Keratinocyte (primary cell): ENCODE results near the gene SRRT. TPM values are rescaled to one million over a fixed set of nuclear protein-coding genes. Genes with fewer than 3 reads are reported as not detected.

Source experiments
- DNase-seq: peaks from one replicate; pipeline ENCODE4 v3.0.0-alpha.2; 2011; ENCODE audit warnings: low read depth, missing footprints, low spot score
- FAIRE-seq: peaks from 2 replicates; lab custom pipeline; 2011; peaks lifted over from hg19 to GRCh38; lab: Jason Lieb, UNC
- H2AFZ ChIP-seq: 2 replicates; pipeline ENCODE4 v1.6.0; 2012; ENCODE audit warnings: low read length, control low read depth, inconsistent platforms; ENCODE audit not compliant: control insufficient read depth
- H3K27ac ChIP-seq: 2 replicates; pipeline ENCODE4 v1.5.1; 2011; ENCODE audit warnings: low read length; ENCODE audit not compliant: control insufficient read depth, insufficient read depth
- H3K27me3 ChIP-seq: 3 replicates; pipeline ENCODE4 v1.6.0; 2011; ENCODE audit warnings: low read length; ENCODE audit not compliant: control insufficient read depth, insufficient read depth; ENCODE audit errors: extremely low read depth
- H3K36me3 ChIP-seq, 2 experiments: 2 replicates in 1 of 2; 3 replicates in 1 of 2; pipeline ENCODE4 v1.5.1; 2011; ENCODE audit warnings: low read length in 2 of 2, mild to moderate bottlenecking in 1 of 2; ENCODE audit not compliant: control insufficient read depth in 2 of 2, insufficient read depth in 2 of 2; ENCODE audit errors: extremely low read depth in 1 of 2
- H3K4me1 ChIP-seq: 3 replicates; pipeline ENCODE4 v1.5.1; 2011; ENCODE audit warnings: low read length; ENCODE audit not compliant: control insufficient read depth, insufficient read depth; ENCODE audit errors: extremely low read depth
- H3K4me2 ChIP-seq: 3 replicates; pipeline ENCODE4 v1.6.0; 2011; ENCODE audit warnings: low read depth, low read length; ENCODE audit not compliant: control insufficient read depth, insufficient read depth; ENCODE audit errors: extremely low read depth
- H3K4me3 ChIP-seq, 3 experiments: fragments of 200-600 bp in 1 of 3; sonication (generic) in 1 of 3; 2 replicates in 2 of 3; 3 replicates in 1 of 3; pipeline ENCODE4 v1.5.1; 2011 to 2016; ENCODE audit warnings: low read length in 3 of 3, mild to moderate bottlenecking in 3 of 3, control low read depth in 2 of 3, inconsistent platforms in 1 of 3, low read depth in 1 of 3, mixed read lengths in 1 of 3, mixed run types in 1 of 3, moderate library complexity in 1 of 3; ENCODE audit not compliant: control insufficient read depth in 2 of 3, insufficient read depth in 2 of 3; ENCODE audit errors: extremely low read depth in 1 of 3
- H3K79me2 ChIP-seq: 2 replicates; pipeline ENCODE4 v1.6.0; 2012; ENCODE audit warnings: low read length; ENCODE audit not compliant: control insufficient read depth, insufficient read depth
- H3K9ac ChIP-seq: 3 replicates; pipeline ENCODE4 v1.6.0; 2011; ENCODE audit warnings: low read length; ENCODE audit not compliant: control insufficient read depth, insufficient read depth; ENCODE audit errors: extremely low read depth
- H3K9me1 ChIP-seq: 3 replicates; pipeline ENCODE4 v1.6.0; 2011; ENCODE audit warnings: low read length; ENCODE audit not compliant: control insufficient read depth, insufficient read depth; ENCODE audit errors: extremely low read depth
- H3K9me3 ChIP-seq: 2 replicates; pipeline ENCODE4 v1.5.1; 2012; ENCODE audit warnings: low read depth, low read length; ENCODE audit not compliant: control insufficient read depth
- H4K20me1 ChIP-seq: 3 replicates; pipeline ENCODE4 v1.6.0; 2011; ENCODE audit warnings: low read length; ENCODE audit not compliant: control insufficient read depth, insufficient read depth; ENCODE audit errors: extremely low read depth
- EZH2 ChIP-seq: IDR thresholded peaks from one replicate; pipeline ENCODE4 v1.6.1; 2012; ENCODE audit warnings: inconsistent platforms, mild to moderate bottlenecking, low read length, moderate library complexity
- dilution Hi-C: fragments of 300-500 bp; cut with MboI; formaldehyde crosslinking; loops from one replicate; pipeline ENCODE4 v1.7.0; 2020; ENCODE audit warnings: low sequenced_read_pairs; ENCODE audit not compliant: extremely low pct_ligation_motif_present
- polyA plus RNA-seq, 5 experiments: library from polyadenylated mRNA; depleted of rRNA in 3 of 5; stranded (reverse) in 3 of 5; stranded (forward) in 1 of 5; unstranded in 1 of 5; fragments of >200 nt; gene quantifications; 1 replicate in 1 of 5; 2 replicates in 3 of 5; 3 replicates in 1 of 5; pipeline versions ENCODE4 v1.2.1 to v1.2.3, GENCODE V29; 2011 to 2012; ENCODE audit warnings: missing spikeins in 2 of 5, low read depth in 1 of 5, low replicate concordance in 1 of 5
- TF ChIP-seq, protein P1 (sequence below), 3 experiments: IDR thresholded peaks in 1 of 3; conservative IDR thresholded peaks in 1 of 3; optimal IDR thresholded peaks in 1 of 3; 2 replicates in 2 of 3; 3 replicates in 1 of 3; pipeline versions ENCODE3 to v1.5.1; 2011; ENCODE audit warnings: low read length in 3 of 3, mild to moderate bottlenecking in 3 of 3, moderate library complexity in 2 of 3, control low read depth in 1 of 3, inconsistent platforms in 1 of 3; ENCODE audit not compliant: insufficient read depth in 2 of 3; ENCODE audit errors: extremely low read depth in 1 of 3

SRRT gene
- polyA plus RNA-seq, 1 donor (not counting 4 experiments of a cell fraction or from before 2014, with no cell fraction given) = 42.2 TPM

DNA sequence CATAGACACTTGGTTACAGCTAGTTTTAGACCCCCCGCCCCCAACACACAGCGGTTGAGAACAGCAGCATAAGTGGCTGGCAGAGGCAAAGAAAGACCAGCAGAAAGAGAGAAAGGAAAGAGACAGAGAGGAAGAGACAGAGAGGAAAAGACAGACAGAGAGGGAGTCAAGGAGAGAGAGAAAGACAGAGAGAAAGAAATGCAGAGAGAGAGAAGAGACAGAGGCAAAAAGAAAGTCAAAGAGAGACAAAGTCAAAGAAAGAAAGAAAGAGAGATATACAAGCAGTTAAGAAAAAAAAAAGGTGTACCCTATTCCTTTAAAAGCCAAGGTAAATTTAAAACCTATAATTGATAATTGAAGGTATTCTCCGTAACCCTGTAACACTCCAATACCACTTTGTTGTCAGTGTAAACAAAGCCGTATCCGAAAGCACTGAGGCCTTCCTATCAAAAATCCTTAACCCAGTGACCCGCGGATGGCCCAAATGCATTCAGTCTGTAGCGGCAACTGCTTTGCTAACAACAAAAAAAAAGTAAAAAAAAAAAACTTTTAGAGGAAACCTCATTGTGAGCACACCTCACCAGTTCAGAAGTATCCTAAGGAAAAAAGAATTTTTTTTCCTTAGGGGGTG is 34.3 kb upstream of the SRRT start:
- TF ChIP-seq, protein P1, sequence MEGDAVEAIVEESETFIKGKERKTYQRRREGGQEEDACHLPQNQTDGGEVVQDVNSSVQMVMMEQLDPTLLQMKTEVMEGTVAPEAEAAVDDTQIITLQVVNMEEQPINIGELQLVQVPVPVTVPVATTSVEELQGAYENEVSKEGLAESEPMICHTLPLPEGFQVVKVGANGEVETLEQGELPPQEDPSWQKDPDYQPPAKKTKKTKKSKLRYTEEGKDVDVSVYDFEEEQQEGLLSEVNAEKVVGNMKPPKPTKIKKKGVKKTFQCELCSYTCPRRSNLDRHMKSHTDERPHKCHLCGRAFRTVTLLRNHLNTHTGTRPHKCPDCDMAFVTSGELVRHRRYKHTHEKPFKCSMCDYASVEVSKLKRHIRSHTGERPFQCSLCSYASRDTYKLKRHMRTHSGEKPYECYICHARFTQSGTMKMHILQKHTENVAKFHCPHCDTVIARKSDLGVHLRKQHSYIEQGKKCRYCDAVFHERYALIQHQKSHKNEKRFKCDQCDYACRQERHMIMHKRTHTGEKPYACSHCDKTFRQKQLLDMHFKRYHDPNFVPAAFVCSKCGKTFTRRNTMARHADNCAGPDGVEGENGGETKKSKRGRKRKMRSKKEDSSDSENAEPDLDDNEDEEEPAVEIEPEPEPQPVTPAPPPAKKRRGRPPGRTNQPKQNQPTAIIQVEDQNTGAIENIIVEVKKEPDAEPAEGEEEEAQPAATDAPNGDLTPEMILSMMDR (optimal IDR thresholded peaks at IDR 0.05 in 1 of 3, IDR thresholded peaks at IDR 0.05 in 1 of 3, conservative IDR thresholded peaks at IDR 0.05 in 1 of 3; ENCODE audit: extremely low read depth in 1 of 3, insufficient read depth in 2 of 3, low read length in 3 of 3) = no peak
- TF ChIP-seq EZH2 = no peak
- Histone ChIP-seq H3K27me3 (no peaks in the 10 kb centered on the region), H4K20me1 (no peaks in the 10 kb centered on the region), H3K9ac (no peak overlapping the region), H3K4me2 (no peak overlapping the region), H2AFZ (no peak overlapping the region), H3K9me1 (no peaks in the 10 kb centered on the region), H3K4me3 (no peak overlapping the region), H3K4me1 (peaks cover 17% of the 10 kb centered on the region), H3K36me3 (no peaks in the 10 kb centered on the region), H3K9me3 (no peaks in the 10 kb centered on the region), H3K27ac (no peak overlapping the region), H3K79me2 (no peaks in the 10 kb centered on the region)
- FAIRE-seq (no peak), DNase-seq (no peak)
- dilution Hi-C loops = loop anchor here (10.0 kb wide), 1 partner anchor 126 kb away; no protein-coding TSS in a partner anchor

DNA sequence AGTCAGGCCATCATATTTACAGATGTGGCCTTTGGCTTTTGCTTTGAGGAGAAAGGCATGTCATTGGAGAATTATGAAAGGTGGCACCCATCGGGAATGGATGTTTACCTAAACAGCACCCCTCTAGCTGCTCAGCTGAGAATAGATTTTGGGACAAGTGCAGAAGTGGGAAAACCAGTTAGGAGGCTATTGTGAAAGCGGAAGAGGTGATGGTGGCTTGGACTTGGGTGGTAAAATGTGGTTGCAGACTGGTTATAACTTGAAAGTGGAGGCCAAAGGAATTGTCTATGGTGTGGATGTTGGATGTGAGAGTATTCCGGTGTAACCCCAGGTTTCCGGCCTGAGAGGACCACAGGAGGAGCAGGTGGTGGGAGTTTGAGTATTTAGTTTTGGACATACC is 27.5 kb upstream of the SRRT start:
- Histone ChIP-seq H2AFZ (no peak overlapping the region), H3K36me3 (no peaks in the 10 kb centered on the region), H3K27ac (no peak overlapping the region), H4K20me1 (no peaks in the 10 kb centered on the region), H3K4me2 (no peak overlapping the region), H3K9me1 (no peaks in the 10 kb centered on the region), H3K4me3 (no peak overlapping the region), H3K9me3 (no peaks in the 10 kb centered on the region), H3K4me1 (peaks cover 9% of the 10 kb centered on the region), H3K79me2 (no peaks in the 10 kb centered on the region), H3K27me3 (no peaks in the 10 kb centered on the region), H3K9ac (no peak overlapping the region)
- FAIRE-seq (no peak), DNase-seq (no peak)
- TF ChIP-seq EZH2 = no peak
- TF ChIP-seq, protein P1 (optimal IDR thresholded peaks at IDR 0.05 in 1 of 3, IDR thresholded peaks at IDR 0.05 in 1 of 3, conservative IDR thresholded peaks at IDR 0.05 in 1 of 3; ENCODE audit: extremely low read depth in 1 of 3, insufficient read depth in 2 of 3, low read length in 3 of 3) = no peak
- dilution Hi-C loops = loop anchor here (10.0 kb wide), 1 partner anchor 133 kb away; no protein-coding TSS in a partner anchor
